GM12801 (cell line): ENCODE results near the gene SPON1.

Experiments used
- TF ChIP-seq, protein P1 (sequence below): IDR thresholded peaks from one replicate; pipeline ENCODE4 v1.5.1; 2011; ENCODE audit warnings: control low read depth; ENCODE audit not compliant: insufficient read length; ENCODE audit errors: extremely low read depth

Gene SPON1

DNA sequence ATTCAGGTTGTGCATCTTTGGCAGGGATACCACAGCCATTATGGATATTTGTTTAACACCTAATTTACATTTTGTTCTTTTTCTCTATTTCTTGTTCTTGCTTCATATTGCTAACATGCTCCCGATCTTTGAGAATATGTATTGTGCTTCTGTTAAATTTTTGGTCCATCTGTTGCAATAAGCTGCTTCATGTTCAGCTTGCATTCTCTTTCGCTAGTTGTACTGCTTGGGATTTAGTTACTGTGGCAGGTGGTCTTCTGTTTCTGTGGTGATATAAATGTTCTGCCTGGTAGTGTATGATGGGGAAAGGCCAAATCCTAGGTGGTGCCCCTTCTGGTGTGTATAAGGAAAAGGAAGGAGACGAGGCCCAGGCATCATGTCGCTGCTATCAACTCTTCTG lies 140.2 kb downstream of the SPON1 start:
- TF ChIP-seq, protein P1, sequence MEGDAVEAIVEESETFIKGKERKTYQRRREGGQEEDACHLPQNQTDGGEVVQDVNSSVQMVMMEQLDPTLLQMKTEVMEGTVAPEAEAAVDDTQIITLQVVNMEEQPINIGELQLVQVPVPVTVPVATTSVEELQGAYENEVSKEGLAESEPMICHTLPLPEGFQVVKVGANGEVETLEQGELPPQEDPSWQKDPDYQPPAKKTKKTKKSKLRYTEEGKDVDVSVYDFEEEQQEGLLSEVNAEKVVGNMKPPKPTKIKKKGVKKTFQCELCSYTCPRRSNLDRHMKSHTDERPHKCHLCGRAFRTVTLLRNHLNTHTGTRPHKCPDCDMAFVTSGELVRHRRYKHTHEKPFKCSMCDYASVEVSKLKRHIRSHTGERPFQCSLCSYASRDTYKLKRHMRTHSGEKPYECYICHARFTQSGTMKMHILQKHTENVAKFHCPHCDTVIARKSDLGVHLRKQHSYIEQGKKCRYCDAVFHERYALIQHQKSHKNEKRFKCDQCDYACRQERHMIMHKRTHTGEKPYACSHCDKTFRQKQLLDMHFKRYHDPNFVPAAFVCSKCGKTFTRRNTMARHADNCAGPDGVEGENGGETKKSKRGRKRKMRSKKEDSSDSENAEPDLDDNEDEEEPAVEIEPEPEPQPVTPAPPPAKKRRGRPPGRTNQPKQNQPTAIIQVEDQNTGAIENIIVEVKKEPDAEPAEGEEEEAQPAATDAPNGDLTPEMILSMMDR: no peak

DNA sequence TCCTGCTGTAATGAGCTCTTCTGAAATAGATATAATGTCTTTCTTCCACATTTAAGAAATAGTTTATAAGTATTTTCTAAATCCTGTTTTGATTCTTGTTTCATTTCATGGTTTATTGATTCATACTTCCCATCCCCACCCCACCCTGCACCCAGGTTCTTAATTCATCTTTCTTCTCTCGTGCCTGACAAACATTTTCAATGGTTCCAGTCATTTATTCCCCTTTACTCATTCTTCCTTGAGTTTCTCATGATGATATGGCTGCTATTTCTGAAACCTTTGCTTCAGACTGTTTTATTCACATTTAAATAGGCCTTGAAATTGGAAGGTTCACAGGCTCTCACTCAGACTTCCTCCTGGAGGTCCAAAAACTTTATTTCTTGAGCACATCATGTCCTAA lies 142.9 kb downstream of the SPON1 start:
- TF ChIP-seq, protein P1: no peak

GRCh38 chr11:14106303-14107049 lies 144.0 kb downstream of the SPON1 start:
- TF ChIP-seq, protein P1: no peak

- TF ChIP-seq, protein P1: no peak
Observed at GRCh38 chr11:14107050-14107430, 144.5 kb downstream of the SPON1 start.

GRCh38 chr11:14109742-14110141 lies 147.2 kb downstream of the SPON1 start:
- TF ChIP-seq, protein P1: no peak

DNA sequence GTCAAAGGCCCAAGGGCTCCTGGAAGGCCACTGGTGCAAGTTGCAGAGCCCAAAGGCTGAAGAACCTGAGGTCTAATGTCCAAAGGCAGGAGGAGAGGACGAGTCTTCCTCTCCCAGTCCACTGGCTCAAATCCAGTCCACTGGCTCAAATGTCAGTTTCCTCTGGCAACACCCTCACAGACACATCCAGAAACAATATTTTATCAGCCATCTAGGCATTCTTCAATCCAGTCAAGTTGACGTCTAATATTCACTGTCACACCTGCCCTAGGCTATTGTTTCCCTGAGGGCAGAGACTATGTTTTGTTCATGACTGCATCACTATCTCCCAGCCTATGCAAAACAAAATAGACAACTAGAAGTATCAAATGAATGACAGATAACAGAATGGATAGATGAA lies 148.1 kb downstream of the SPON1 start:
- TF ChIP-seq, protein P1: no peak

DNA sequence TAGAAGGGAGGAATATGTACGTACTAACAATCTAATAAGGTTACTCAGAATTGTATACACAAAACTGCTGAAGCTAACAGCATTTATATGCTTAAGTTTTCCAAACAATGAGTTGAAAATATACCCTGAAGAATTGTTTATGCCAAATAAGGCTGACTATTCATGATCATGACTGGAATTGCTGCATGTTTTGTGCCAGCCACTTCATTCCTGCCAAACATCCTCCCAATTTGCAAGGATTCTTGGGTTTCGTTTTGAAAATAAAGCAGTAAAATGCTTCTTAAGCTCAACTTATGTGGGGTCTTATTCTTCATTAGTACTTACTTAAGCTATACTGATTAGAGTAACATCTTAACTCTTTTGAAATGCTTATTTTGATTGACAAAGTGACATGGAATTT lies 149.0 kb downstream of the SPON1 start:
- TF ChIP-seq, protein P1: no peak
